ENCODE measurements around the gene RAB4B. TPM values are rescaled to one million over a fixed set of nuclear protein-coding genes. Genes with fewer than 3 reads are reported as not detected.
"Not testable (repeated sequence)": the region's sequence is repeated elsewhere in the genome, so short reads cannot be mapped to it uniquely, and the experiment has no call there.

Gene RAB4B
- total RNA-seq, 1 donor from 2014 or later: 9.0 TPM

DNA sequence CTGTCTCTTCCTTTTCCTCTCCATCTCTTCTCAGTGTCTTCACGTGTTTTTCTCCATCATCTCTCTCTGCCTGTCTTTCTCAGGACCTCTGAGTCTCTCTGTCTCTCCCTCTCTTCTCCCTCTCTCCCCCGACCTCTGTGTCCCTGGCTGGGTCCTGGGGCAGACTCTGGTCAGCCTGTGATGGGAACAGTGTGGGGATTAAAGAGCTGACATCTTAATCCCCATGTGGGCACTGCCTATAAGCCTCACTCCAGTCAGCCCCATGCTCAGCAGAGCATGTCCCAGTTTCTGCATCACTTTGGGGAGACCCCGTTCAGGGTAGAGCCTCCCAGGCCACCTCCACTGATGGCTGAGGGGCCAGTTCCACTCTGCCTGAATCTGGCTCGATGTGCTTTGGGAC is 37.2 kb downstream of the RAB4B start:
- no peak for ATAC-seq
- DNase-seq (ENCODE audit: low spot score): no peak

GRCh38 chr19:40818480-40819399 is 40.7 kb downstream of the RAB4B start:
- DNase-seq (ENCODE audit: low spot score): peak; percentile 88
- ATAC-seq: peak; percentile 83

- DNase-seq (ENCODE audit: low spot score) (peak; percentile 56), ATAC-seq (peak; percentile 21)
These were observed 41.6 kb downstream of the RAB4B start for GRCh38 chr19:40819479-40820234.

DNA sequence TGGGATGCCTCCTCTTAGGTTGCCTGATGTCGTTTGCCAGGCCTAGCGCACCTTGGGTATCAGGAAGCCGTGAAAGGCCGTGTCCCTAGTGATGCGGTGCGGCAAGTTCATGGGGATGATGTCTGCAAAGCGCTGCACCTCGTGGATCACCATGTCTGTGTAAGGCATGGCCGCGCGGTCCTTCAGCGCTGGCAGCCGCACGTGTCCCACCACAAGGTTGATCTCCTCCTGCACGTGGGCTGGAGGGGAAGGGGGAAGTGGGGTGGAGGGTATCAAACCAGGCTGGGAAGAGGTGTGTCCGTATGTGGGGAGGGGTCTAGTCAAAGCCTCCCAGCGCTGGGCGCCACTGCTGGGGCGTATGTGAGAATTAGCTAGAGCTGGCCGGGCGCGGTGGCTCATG is 44.1 kb downstream of the RAB4B start:
- ATAC-seq (no peak), DNase-seq (ENCODE audit: low spot score) (peak; percentile 46)

- ATAC-seq: peak; percentile 4
- peak; percentile 57 for DNase-seq (ENCODE audit: low spot score)
These were observed 44.9 kb downstream of the RAB4B start for GRCh38 chr19:40822704-40823553.

GRCh38 chr19:40824916-40825315 is 46.9 kb downstream of the RAB4B start:
- DNase-seq (ENCODE audit: low spot score): peak; percentile 69
- ATAC-seq: peak; percentile 40

- peak; percentile 39 for DNase-seq (ENCODE audit: low spot score)
- ATAC-seq: not testable (repeated sequence)
These were observed 47.5 kb downstream of the RAB4B start for GRCh38 chr19:40825460-40826095.

DNA sequence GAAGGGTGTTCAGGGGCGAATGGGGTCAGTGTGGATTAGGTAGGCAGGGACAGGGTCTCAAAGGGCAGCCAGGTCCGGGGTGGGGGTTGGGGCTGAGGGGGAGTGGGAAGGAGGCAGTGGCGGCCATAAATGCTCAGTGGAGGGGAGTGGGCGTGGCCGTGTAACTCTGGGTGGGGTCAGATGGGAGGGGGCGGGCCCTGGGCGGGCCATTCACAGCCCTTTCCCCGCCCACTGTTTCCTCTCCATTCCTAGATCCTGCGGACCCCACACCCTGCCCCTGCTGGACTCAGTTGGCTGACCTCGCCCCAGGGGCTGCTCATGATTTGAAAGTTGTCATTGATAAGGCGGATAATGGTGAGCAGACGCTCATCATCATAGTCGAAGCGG is 48.3 kb downstream of the RAB4B start:
- DNase-seq (ENCODE audit: low spot score); ATAC-seq: not testable (repeated sequence)

DNA sequence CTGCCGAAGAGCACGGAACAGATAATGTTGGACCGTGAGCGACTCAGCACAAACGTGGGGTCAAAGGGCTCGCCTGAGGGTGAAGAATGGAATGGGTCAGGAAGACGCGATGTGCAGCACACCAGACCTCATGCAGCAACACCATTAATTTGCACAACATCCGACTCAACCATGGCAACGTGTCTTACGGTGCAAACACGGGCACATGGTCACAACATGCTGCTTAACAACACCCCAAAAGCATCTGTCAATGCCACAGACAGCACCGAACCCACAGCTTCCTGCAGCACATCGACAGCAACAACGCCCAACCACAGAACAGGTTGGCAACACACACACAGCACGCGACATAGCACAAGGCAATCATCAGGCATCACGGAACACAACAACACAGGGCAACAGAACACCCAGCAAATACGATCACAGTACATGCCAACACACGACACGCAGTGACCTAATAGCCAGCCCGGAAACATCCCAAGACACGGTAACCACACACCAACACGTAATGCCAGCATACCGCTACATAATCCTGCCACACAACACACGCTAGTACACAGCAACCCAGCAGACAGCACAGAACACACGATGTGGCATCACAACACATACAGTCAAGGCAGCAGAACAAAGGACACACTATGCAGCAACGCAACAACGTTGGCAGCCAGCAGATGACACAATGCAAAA is 48.8 kb downstream of the RAB4B start:
- peak; percentile 38 for DNase-seq (ENCODE audit: low spot score)

GRCh38 chr19:40827386-40828247 is 49.6 kb downstream of the RAB4B start:
- ATAC-seq (no peak), DNase-seq (ENCODE audit: low spot score) (peak; percentile 27)

More for the DNA sequence above, 48.8 kb downstream of the RAB4B start:
- ATAC-seq: not testable (repeated sequence)

GRCh38 chr19:40829205-40829604 is 51.2 kb downstream of the RAB4B start:
- ATAC-seq: no peak
- DNase-seq (ENCODE audit: low spot score): no peak

DNA sequence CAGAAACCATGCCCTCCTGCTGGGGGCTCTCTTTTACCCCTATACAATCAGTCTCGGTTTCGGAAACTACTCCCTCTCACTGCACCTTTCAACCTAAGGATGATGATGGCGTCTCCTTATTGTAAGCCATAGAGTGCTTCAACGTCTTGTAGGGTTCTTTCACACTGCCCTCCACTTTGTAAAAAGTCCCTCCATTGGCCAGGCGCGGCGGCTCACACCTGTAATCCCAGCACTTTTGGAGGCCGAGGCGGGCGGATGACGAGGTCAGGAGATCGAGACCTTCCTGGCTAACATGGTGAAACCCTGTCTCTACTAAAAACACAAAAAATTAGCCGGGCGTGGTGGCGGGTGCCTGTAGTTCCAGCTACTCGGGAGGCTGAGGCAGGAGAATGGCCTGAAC is 52.7 kb downstream of the RAB4B start:
- not testable (repeated sequence) for DNase-seq (ENCODE audit: low spot score); ATAC-seq

- DNase-seq (ENCODE audit: low spot score) (peak; percentile 77), ATAC-seq (peak; percentile 81)
These were observed 53.7 kb downstream of the RAB4B start for GRCh38 chr19:40831502-40832430.

- DNase-seq (ENCODE audit: low spot score): not testable (repeated sequence)
- ATAC-seq: peak; percentile 16
These were observed 54.4 kb downstream of the RAB4B start for GRCh38 chr19:40832431-40832790.

DNA sequence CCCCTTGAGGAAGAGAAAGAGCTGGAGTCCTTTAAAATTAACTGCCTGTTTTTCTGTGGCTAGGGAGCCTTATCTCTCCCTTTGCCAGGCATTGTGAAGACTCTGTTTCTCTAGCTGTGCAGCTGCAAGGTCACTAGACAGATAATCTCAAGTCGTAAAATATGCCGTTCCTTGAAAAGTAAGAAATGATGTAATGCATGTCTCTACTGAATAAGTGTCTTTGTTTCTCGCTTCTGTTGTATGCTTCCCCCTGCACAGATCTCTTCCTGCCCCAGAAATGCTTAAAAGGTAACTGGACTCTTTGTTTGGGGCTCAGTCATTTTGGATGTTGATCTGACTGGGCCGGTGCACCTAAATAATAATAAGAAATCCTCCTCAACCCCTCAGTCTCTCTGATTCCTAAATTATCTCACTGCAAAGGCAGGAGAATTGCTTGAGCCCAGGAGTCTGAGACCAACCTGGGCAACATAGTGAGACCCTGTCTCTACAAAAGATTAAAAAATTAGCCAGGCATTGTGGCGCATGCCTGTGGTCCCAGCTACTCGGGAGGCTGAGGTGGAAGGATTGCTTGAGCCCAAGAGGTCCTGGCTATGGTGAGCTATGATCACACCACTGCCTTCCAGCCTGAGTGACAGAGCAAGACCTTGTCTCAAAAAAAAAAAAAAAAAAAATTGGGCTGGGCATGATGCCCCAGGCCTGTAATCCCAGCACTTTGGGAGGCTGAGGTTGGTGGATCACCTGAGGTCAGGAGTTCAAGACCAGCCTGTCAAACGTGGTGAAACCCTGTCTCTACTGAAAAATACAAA is 55.9 kb downstream of the RAB4B start:
- not testable (repeated sequence) for ATAC-seq; DNase-seq (ENCODE audit: low spot score)

- no peak for ATAC-seq
- no peak for DNase-seq (ENCODE audit: low spot score)
These were observed 58.8 kb downstream of the RAB4B start for GRCh38 chr19:40836754-40837429.
